GM12892 (cell line): Measurements from ENCODE around the gene MAPKAPK3.

ENCODE experiments used
- POLR2A ChIP-seq: IDR thresholded peaks from 2 replicates; pipeline ENCODE4 v1.6.1; 2011; ENCODE audit warnings: low read depth, low read length, control low read depth
- POLR2AphosphoS5 ChIP-seq: IDR thresholded peaks from 2 replicates; pipeline ENCODE4 v1.6.1; 2011; ENCODE audit warnings: low read depth, low read length, control low read depth
- TAF1 ChIP-seq: IDR thresholded peaks from 2 replicates; pipeline ENCODE4 v1.6.1; 2011; ENCODE audit warnings: low read depth, mild to moderate bottlenecking, control low read depth, low read length, borderline replicate concordance

DNA sequence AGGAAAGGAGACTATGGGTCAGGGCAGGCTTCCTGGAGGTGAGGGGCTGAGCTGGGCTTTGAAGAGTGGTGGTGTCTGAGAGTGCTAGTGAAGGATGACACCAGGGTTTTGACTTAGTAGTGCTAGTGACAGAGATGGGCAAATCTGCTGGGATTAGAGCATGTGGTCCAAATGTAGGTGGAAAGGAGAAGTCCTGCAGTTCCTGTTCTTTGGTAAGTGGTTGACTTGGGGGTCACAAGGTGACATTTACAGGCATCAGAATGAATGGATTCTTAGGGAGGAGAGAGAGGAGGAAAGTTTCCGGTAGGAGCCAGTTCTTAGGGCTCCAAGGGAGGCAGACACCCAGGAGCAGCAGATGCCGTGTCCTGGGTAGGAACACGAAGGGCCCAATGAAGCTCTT, 57.0 kb downstream of the MAPKAPK3 start:
- no peak for TF ChIP-seq TAF1
- no peak for TF ChIP-seq POLR2A
- TF ChIP-seq POLR2AphosphoS5 = no peak
